ENCODE measurements around the gene MRPL52.
"Not testable (repeated sequence)": the region's sequence is repeated elsewhere in the genome, so short reads cannot be mapped to it uniquely, and the experiment has no call there.

Gene MRPL52

DNA sequence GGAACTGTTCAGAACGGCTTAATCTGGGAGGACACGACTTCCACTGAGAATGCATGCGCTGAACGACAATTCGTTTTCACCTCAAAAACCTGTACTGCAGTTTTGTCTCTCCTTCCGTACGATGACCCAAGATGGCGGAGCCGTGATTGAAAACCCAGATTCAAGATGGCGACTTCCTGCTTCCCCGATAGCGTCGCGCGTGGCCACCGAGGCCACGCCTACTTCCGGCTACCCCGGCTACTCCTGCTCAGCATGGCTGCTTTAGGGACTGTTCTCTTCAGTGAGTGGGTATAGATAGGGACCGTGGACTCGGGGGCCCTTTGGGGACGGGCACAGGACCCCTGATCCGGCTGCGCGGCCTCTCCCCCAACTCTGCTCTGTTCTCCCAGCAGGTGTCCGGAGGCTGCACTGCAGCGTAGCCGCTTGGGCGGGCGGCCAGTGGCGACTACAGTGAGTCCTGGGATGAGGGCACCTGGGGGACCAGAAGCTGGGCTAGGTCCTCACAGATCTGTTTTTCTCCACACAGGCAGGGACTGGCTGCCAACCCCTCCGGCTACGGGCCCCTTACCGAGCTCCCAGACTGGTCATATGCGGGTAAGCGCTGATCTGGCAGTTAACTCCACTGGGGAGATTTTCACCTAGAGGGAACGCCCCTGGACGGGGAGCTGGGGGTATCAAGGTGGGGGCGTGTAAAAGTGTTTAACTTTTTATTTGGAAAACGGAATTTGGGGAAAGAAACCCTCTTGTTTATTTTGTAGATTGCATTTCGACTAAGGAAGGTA lies at the start of gene MRPL52:
Gene MRPL52, plus strand, starts transcription at position 227 of the 782 bp plus-strand sequence. Its CDS starts 26 bp downstream, at position 253.
- peak; percentile 91 for DNase-seq

GRCh38 chr14:22780105-22780679 lies 49.5 kb upstream of the MRPL52 start:
- DNase-seq = no peak

- DNase-seq = no peak
Measured at GRCh38 chr14:22780941-22781300, 48.8 kb upstream of the MRPL52 start.

- no peak for DNase-seq
Measured at GRCh38 chr14:22781301-22781991, 48.2 kb upstream of the MRPL52 start.

- no peak for DNase-seq
Measured at GRCh38 chr14:22786685-22787084, 43.0 kb upstream of the MRPL52 start.

DNA sequence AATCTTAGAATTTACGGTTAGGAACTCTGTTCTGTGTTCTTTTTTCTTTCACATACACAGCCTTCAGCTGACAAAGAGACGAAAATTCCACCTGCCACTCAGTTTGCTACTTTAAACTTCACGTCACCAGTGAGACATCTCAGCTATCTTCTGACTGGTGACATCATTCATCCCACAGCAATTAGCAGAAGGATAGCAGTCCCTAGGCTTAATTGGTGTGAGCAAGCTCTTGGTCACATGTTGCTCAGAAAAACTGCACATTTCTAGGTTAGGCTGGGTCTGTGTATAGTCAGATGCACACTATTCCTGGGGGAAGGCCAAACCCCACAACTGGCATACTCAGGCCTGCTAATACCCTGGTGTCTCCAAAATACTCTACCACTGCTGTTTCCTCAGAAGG lies 38.4 kb upstream of the MRPL52 start:
- no peak for DNase-seq

GRCh38 chr14:22792158-22792557 lies 37.5 kb upstream of the MRPL52 start:
- DNase-seq = no peak

GRCh38 chr14:22793550-22793949 lies 36.1 kb upstream of the MRPL52 start:
- not testable (repeated sequence) for DNase-seq

- DNase-seq = no peak
Measured at GRCh38 chr14:22793976-22794375, 35.7 kb upstream of the MRPL52 start.

DNA sequence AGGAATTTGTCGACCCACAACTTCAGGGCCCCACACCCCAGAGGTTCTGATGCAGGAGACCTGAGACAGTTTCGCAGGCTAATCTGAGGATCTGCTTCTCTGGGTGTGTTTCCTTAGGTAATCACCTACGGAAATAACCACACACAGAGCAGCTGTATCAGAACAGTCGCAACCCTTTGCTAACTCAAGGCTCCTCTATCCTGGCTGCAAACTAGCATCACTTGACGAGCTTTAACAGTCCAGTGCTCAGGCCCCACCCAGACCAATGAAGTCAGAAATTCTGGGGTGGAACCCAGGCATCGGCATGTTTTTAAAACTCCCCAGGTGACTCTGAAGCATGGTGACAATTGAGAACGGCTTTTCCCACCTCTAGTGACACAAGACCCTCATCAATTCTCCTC lies 35.1 kb upstream of the MRPL52 start:
- no peak for DNase-seq

GRCh38 chr14:22796087-22796707 lies 33.5 kb upstream of the MRPL52 start:
- no peak for DNase-seq

GRCh38 chr14:22797017-22797917 lies 32.4 kb upstream of the MRPL52 start:
- DNase-seq = no peak

DNA sequence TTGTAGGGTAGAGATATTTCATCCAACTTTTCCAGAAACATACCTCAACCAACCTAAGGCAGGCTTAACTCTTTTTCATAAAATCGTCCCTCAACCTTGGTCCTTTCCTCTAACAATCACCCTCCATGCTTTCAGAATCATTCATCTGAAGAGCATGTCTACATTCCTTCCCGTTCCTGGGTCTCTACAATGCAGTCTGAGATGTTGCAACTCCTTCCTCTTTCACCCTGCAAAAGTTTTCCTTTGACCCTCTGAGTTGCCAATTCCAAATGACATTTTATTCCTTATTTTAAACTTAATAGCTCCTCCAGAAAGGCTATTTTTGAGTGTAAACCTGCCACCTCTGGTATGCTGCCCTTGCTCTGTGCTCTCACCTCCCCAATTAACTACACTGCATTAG lies 31.2 kb upstream of the MRPL52 start:
- DNase-seq = no peak

GRCh38 chr14:22800346-22800745 lies 29.3 kb upstream of the MRPL52 start:
- DNase-seq = no peak

DNA sequence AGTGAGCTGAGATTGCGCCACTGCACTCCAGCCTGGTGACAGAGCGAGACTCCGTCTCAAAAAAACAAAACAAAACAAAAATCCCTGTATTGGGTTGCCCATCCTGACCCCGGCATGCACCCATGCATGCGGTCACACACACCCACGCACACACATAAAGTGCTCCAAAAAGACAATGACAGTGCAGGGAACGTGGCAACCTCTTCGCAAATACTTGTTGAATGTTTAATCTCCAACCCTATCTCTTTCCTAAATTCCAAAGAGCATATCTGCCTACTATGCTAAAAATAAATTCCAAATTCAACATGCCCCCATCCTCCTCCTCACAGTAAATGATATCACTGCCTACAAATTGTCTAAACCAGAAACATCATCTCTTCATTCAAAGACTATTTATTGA lies 28.0 kb upstream of the MRPL52 start:
- DNase-seq = no peak

- DNase-seq = no peak
Measured at GRCh38 chr14:22802860-22803686, 26.6 kb upstream of the MRPL52 start.

DNA sequence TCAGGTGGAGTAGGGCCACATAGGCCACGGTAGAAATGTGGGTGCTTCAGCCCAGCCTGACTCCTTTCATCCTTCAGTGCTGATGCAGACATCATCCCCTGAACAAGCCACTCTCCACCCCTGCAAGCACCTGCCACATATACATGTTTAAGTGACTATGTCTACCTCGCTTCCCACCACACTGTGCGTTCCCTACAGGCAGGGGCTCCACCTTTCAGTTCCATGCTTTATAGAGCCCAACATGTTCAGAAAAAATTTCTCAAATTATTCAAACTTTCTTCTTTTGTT lies 26.1 kb upstream of the MRPL52 start:
- DNase-seq = no peak

DNA sequence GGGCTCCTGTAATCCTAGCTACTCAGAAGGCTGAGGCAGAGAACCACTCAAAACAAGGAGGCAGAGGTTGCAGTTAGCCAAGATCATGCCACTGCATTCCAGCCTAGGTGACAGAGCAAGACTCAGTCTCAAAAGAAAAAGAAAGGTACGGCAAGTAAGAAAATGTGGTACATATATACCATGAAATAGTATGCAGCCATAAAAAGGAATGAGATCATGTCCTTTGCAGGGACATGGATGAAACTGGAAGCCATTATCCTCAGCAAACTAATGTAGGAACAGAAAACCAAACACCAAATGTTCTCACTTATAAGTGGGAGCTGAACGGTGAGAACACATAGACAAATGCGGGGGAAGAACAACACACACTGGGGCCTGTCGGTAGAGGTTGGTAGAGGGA lies 24.5 kb upstream of the MRPL52 start:
- not testable (repeated sequence) for DNase-seq

- no peak for DNase-seq
Measured at GRCh38 chr14:22807432-22808087, 22.1 kb upstream of the MRPL52 start.

DNA sequence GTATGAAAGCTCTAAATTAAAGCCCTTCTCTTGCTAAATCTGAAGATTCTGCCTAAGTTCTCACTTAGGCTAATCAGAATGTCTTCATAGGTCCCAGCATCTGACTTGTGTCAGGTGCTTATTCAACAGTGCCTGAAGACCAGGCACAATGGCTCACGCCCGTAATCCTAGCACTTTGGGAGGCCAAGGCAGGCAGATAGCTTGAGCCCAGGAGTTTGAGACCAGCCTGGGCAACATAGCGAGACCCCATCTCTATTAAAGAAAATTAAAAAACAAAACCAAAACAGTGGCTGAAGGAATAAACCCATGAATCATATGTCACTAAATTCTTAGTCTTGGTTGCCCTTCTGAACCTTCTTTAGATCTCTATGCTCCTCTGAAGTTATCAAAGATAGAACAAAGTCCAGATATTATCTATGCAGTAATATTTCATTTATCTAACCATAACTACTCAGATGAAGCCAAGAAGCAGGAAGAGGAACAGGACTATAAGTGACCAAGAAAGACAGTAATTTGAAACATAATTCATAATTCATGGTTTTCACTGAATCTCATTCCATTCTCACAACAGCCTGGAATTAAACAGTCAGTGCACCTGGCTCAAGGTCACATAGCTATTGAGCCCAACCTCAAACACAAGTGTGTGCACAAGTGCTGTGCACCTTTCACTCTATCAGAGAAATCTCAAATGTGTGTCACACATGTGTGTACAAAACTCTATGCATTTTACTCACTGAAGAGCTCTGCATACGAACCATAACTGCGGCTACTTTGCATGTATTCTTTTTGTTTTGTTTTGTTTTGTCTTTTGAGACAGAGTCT lies 21.1 kb upstream of the MRPL52 start:
- no peak for DNase-seq

Data from NCI-H1694 (cell line).